ENCODE results near the gene CANT1.
A peak's percentile ranks its signal among the peaks of the same experiment; 100 is the strongest.
"Not testable (repeated sequence)": the region's sequence is repeated elsewhere in the genome, so short reads cannot be mapped to it uniquely, and the experiment has no call there.

CANT1 gene

DNA sequence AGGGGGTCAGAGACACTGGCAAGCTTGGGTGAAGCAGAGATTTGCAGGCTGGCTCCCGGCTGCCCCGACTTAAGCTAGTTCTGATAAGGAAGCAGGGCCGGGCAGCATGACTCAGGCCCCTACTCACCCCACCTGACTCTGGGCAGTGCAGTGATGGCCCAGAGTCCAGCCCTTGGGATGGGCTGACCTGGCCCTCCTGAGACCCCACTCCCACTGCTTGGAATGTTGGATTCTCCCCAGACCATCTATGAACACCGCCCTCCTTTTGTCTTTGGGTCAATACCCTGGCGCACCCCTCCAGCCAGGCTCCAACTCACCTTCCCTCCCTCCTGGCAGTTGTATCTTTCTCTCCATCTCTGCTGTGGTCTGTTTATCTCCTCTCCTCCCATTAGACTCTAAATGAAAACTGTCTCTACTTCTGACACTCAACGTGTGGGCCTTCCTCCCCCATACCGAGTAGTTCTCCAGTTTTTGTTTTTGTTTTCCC lies 50.9 kb downstream of the CANT1 start:
- FAIRE-seq = no peak
- peak; percentile 67 for DNase-seq (ENCODE audit: insufficient read length, low spot score)
- TF ChIP-seq POLR2A (IDR thresholded peaks at IDR 0.05; ENCODE audit: low read depth, low read length) = no peak

DNA sequence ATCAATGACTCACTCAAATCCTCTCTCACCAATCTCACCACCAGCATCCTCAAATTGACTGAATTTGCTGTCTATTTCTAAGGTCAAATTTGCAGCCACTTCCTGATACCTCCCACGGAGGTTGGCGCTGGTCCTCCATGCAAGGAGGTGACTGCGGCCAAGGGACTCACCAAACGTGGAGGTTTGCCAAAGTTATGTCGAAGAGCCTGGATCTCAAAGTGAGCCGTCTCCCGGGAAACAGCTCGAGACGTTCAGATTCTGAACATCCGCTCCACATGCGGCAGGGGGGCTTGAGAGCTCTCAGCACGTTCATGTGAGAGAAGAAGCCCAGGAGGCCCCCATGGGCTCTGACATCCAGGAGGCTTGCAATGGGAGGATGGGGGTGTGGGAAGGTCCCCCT lies 52.4 kb downstream of the CANT1 start:
- TF ChIP-seq POLR2A (IDR thresholded peaks at IDR 0.05; ENCODE audit: low read depth, low read length) = no peak
- DNase-seq (ENCODE audit: insufficient read length, low spot score) (no peak), FAIRE-seq (no peak)

DNA sequence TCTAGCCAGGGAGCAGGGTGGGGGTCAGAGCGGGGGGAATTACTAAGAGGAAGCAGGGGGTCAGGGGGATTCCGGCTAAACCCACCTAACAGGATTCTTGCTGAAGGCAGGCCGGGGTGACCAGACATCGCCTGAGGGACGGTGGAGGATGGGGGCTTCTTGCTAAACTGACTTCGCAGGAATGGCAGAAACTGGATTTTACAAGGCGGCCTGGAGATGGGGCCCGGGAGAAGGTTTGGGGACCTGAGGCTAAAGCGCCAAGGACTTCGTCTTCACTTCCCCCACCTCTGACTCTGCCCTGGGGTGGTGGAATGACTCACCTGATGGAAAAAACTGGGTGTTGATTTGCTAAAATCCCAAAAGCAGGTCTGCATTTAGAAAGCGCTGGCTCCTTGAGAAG lies 53.3 kb downstream of the CANT1 start:
- TF ChIP-seq POLR2A (IDR thresholded peaks at IDR 0.05; ENCODE audit: low read depth, low read length) = no peak
- FAIRE-seq = no peak

DNA sequence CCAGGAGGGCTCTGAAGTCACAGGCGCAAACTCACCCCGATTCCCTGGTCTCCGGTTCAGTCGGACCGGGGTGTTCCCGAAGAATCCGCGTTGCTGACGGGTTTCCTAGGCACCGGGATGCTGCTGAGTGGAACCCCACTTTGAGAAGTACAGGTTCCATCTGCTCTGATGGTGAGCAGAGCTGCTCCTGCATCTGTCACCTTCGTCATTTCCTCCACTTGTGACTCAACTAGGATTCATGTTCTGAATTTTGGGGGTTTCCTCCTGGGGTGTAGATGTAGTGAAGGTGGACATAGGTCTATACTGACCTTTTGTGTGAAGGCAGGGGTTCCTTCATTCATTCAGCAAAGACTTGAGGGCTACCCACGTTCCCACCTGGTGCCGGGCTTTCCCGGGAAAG lies 54.9 kb downstream of the CANT1 start:
- FAIRE-seq = no peak
- TF ChIP-seq POLR2A (IDR thresholded peaks at IDR 0.05; ENCODE audit: low read depth, low read length) = no peak
- no peak for DNase-seq (ENCODE audit: insufficient read length, low spot score)

More for the DNA sequence above, 53.3 kb downstream of the CANT1 start:
- no peak for DNase-seq (ENCODE audit: insufficient read length, low spot score)

DNA sequence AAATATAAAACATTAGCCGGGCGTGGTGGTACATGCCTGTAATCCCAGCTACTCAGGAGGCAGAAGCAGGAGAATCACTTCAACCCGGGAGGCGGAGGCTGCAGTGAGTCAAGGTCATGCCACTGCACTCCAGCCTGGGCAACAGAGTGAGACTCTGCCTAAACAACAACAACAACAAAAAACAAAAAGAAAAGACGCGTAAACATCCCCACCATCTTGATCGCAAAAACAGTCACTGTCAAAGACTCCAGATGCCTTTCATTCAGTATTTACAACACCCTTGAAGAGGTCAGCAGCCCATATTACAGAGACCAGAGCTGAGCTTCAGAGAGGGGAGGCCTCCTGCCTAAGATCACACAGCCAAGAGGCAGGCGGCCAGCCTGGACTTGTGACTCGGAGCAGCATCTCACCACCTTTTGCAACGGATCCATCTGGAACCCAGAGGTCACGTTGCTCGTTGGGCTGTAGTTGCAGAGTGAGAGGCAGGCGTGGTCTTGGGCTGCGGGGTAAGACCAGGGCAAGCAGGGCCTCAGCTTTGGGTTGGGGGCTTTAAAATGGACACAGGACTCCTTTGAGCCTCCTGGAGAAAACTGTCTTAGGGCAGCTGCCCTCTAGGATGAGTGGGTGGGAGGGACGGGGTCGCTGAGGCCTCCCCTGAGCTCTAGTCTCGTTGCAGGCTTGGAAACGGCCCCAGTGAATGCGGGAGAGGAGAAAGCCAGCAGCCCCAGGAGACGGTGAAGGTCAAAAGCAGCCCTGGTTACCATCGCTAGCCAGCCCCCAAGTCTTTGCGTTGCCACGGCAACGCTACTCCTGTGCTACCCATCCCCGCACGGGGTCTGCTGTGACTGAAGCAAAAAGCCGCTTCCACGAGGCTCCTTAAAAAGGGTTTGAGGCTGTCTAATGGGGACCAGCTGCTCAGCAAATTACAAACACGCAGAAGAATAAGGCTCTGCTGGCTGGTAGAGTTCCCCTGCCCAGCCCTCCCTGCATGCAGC lies 55.9 kb downstream of the CANT1 start:
- FAIRE-seq = no peak
- TF ChIP-seq POLR2A (IDR thresholded peaks at IDR 0.05; ENCODE audit: low read depth, low read length) = no peak
- no peak for DNase-seq (ENCODE audit: insufficient read length, low spot score)

DNA sequence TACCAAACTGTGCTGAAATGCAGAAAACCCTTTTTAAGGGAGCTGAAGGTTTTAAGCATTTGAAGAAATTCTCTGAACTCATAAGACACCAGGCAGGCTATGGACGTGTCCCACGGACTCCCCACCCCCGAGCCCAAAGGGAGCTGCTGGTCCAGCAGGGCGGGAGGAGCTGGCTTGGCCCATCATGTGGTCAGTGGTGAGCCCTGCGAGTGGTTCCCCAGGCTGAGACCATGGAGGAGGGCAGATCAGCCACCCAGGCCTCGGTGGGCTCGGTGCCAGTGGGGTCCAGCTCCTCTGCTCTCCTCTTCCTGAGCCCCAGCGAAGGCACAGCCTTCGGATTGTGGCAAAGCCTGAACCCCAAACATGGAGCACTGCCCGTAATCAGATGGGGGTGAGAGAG lies 56.9 kb downstream of the CANT1 start:
- FAIRE-seq (no peak), DNase-seq (ENCODE audit: insufficient read length, low spot score) (no peak)

DNA sequence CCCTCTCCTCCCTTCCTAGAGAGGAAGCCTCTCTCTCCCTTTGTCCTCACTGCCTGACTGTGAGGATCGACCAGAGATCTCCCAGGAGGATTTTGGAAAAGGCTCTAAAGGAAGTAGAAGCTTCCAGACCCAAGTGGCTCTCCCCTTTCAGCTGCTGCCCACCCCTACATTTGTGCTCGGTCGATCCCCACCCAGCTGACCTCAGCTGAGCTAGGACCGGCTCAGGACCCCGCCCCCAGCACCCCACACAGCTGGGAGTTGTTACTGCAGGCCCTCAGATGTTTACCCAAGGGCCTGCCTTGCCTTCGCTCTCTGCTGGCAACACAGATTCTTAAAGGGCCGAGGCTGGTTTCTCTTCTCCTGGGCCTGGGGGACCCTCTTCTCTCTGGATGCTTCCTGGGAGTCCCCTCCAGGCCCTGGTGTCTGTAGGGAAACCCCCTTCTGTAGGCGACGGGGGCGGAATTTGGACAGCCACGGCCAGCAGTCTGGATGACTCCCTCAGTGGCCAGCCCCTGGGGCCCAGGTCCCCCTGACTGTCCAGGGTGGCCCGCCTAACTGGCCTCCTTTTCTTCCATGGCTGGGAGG lies 57.5 kb downstream of the CANT1 start:
- TF ChIP-seq POLR2A (IDR thresholded peaks at IDR 0.05; ENCODE audit: low read depth, low read length) = no peak
- no peak for FAIRE-seq
- no peak for DNase-seq (ENCODE audit: insufficient read length, low spot score)

More for the DNA sequence above, 56.9 kb downstream of the CANT1 start:
- no peak for TF ChIP-seq POLR2A (IDR thresholded peaks at IDR 0.05; ENCODE audit: low read depth, low read length)

DNA sequence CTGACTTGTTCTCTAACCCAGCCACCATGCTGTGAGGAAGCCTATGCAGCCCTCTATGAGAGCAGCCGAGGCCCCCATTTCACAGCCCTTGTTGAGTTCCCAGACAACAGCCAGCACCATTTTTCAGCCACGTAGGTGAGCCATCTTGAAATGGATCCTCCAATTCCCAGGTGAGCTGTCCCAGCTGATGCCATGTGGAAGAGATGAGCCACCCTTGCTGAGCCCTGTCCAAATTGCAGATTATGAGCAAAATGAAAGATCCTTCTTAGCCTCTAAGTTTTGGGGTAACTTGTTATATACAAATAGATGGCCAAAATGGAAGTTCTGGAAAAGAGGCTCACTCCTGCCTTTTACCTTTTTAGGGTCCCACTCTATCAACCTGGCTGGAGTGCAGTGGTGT lies 58.7 kb downstream of the CANT1 start:
- no peak for TF ChIP-seq POLR2A (IDR thresholded peaks at IDR 0.05; ENCODE audit: low read depth, low read length)
- FAIRE-seq = no peak
- DNase-seq (ENCODE audit: insufficient read length, low spot score) = no peak

DNA sequence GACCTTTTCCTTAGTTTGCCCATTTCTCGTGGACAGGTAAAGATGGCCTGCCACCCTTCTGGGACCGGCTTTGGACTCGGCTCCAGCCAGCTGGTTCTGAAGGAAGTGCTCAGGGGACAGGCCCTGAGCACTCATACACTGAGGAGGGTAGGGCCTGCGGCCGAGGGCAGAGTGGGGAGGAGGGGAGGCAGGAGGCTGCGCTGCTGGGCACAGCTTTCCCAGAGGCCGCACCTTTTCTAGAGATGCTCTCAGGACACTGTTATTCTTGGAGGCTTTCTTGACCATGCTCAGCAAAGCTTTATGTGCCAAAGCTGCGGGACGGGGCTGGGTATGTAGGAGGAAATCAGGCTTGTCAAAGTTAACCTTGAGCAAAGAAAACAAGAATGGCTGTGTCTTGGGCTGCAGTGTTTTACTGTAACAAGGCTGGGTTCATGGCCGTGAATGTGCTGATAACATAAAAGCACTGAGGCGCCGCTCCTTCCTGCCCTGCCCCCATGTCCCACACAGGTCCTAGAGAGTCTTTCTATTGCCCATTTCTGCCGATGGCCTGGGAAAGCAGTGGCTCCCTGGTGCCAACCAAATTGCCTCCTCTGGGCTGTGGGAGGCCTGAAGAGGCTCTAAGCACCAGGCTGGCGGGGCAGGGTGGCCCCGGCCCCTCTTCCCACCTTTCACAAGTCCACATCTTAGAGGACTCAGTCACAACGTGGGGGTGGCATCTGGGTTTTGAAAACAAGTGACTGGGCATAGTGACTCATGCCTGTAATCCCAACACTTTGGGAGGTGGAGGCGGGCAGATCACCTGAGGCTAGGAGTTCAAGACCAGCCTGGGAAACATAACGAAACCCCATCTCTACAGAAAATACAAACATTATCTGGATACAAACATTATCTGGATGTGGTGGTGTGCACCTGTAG lies 62.1 kb downstream of the CANT1 start:
- FAIRE-seq = no peak
- no peak for DNase-seq (ENCODE audit: insufficient read length, low spot score)
- no peak for TF ChIP-seq POLR2A (IDR thresholded peaks at IDR 0.05; ENCODE audit: low read depth, low read length)

DNA sequence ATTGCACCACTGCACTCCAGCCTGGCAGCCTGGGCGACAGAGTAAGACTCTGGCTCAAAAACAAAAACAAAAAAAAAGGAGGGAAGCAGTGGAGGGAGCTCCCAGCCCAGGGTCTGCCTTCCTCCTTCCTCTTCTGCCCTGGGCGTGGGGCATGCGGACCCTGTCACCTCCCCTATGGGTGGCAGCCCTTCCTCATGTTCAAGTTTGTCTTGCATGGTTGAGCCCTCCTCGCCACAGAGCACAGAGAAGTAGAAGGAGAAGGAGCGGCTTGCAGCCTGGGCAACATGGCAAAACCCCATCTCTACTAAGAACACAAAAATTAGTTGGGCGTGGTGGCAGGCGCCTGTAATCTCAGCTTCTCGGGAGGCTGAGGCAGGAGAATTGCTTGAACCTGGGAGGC lies 62.9 kb downstream of the CANT1 start:
- TF ChIP-seq POLR2A (IDR thresholded peaks at IDR 0.05; ENCODE audit: low read depth, low read length) = no peak
- DNase-seq (ENCODE audit: insufficient read length, low spot score) = no peak
- no peak for FAIRE-seq

DNA sequence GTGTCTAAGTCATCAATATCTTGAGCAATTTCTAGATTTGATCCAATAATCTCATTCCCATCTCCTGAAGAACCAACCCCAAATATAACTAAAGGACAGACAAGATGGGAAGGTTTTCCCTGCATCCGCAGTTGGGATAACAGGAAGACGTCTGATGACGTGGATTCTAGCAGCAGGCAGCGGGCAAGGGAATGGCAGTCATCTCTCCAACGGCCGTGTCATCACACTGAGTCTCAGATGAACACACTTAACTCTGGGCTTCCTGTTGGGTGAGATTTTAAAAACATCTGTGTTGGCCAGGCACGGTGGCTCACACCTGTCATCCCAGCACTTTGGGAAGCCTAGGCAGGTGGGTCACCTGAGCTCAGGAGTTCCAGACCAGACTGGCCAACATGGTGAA lies 63.4 kb downstream of the CANT1 start:
- DNase-seq (ENCODE audit: insufficient read length, low spot score) (no peak), FAIRE-seq (no peak)
- no peak for TF ChIP-seq POLR2A (IDR thresholded peaks at IDR 0.05; ENCODE audit: low read depth, low read length)

DNA sequence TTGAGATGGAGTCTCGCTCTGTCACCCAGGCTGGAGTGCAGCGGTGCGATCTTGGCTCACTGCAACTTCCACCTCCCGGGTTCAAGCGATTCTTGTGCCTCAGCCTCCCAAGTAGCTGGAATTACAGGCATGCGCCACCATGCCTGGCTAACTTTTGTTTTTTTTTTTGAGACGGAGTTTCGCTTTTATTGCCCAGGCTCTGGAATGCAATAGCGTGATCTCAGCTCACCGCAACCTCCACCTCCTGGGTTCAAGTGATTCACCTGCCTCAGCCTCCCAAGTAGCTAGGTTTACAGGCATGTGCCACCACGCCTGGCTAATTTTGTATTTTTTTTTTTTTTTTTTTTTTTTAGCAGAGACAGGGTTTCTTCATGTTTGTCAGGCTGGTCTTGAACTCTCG lies 64.1 kb downstream of the CANT1 start:
- FAIRE-seq; DNase-seq (ENCODE audit: insufficient read length, low spot score): not testable (repeated sequence)

DNA sequence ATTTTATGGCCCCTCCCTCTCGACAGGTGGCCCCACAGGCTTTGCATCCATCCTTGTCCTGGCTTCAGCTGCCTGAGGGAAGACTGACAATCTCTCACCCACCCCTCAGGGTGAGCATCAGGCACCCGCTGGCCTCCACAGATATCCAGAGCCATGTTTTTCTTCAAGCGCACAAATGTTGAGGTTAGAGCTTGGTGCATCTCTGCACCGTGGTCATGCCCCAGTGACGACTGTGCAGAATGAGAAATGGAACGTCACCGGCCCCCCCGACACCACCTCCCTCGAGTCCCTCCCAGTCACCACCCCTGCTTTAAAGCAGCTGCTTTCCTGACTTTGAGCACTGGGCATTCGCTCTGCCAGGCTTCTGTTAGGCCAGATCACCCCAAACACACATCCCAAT lies 64.6 kb downstream of the CANT1 start:
- TF ChIP-seq POLR2A (IDR thresholded peaks at IDR 0.05; ENCODE audit: low read depth, low read length) = no peak
- FAIRE-seq (no peak), DNase-seq (ENCODE audit: insufficient read length, low spot score) (no peak)

DNA sequence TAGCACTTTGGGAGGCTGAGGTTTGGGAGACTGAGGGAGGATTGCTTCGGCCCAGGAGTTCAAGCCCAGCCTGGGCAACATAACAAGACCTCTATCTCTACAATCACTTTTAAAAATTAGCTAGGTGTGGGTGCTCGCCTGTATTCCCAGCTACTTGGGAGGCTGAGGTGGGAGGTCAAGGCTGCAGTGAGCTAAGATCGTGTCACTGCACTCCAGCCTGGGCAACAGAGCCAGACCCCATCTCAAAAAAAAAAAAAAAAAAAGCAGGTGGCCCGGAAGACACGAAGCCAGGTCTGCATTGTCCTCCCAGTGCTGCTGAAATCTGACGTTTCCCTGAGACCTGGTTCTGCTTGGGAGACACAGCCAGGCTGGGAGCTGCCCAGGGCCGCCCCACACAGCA lies 65.5 kb downstream of the CANT1 start:
- no peak for TF ChIP-seq POLR2A (IDR thresholded peaks at IDR 0.05; ENCODE audit: low read depth, low read length)
- FAIRE-seq = no peak
- DNase-seq (ENCODE audit: insufficient read length, low spot score) = no peak
